Calu3 (cell line): ENCODE data around the gene INSL3. TPM values are rescaled to one million over a fixed set of nuclear protein-coding genes. Genes with fewer than 3 reads are reported as not detected.
"Not testable (repeated sequence)": the region's sequence is repeated elsewhere in the genome, so short reads cannot be mapped to it uniquely, and the experiment has no call there.

Source experiments
- BruUV-seq: library from RNA; stranded (reverse); fragments of 400-500 nt; replicated peaks from 2 replicates; lab custom pipeline; 2021; lab: Mats Ljungman, UMichigan
- CTCF ChIA-PET: fragments of 300-600 bp; sonication (Branson Sonifier 250); formaldehyde crosslinking; loops from one replicate; lab custom pipeline; 2022; ENCODE audit warnings: antibody characterized with exemption; lab: Charles Lee
- DNase-seq: peaks from one replicate; pipeline ENCODE4 v3.0.0; 2022
- H3K27ac Mint-ChIP-seq: one replicate; pipeline ENCODE4 v1.8.0; 2022; ENCODE audit warnings: mixed read lengths; ENCODE audit not compliant: unreplicated experiment
- H3K27me3 Mint-ChIP-seq: one replicate; pipeline ENCODE4 v1.8.0; 2022; ENCODE audit warnings: mixed read lengths; ENCODE audit not compliant: unreplicated experiment
- H3K36me3 Mint-ChIP-seq: one replicate; pipeline ENCODE4 v1.8.0; 2022; ENCODE audit warnings: mild to moderate bottlenecking, moderate library complexity, mixed read lengths; ENCODE audit not compliant: insufficient read depth, unreplicated experiment
- H3K4me1 Mint-ChIP-seq: one replicate; pipeline ENCODE4 v1.8.0; 2022; ENCODE audit warnings: mild to moderate bottlenecking, low read depth, mixed read lengths; ENCODE audit not compliant: unreplicated experiment
- H3K4me3 Mint-ChIP-seq: one replicate; pipeline ENCODE4 v1.8.0; 2022; ENCODE audit warnings: mild to moderate bottlenecking, low read depth, moderate library complexity, mixed read lengths; ENCODE audit not compliant: unreplicated experiment
- H3K9me3 Mint-ChIP-seq: one replicate; pipeline ENCODE4 v1.8.0; 2022; ENCODE audit warnings: low read depth, mixed read lengths; ENCODE audit not compliant: unreplicated experiment
- CTCF ChIP-seq: fragments of 200-600 bp; IDR thresholded peaks from one replicate; pipeline ENCODE4 v1.8.0; 2022; ENCODE audit warnings: antibody characterized with exemption; ENCODE audit not compliant: unreplicated experiment
- intact Hi-C: fragments of 100-400 bp; cut with micrococcal nuclease; formaldehyde crosslinking; loops from one replicate; pipeline ENCODE4 v1.10.0; 2022; ENCODE audit not compliant: unreplicated experiment
- total RNA-seq: library from RNA; stranded (reverse); gene quantifications from 2 replicates; pipeline ENCODE4 v1.2.3, GENCODE V29; 2022

INSL3 gene
- total RNA-seq, 1 experiment from 2014 or later: not detected

GRCh38 chr19:17806945-17807344 lies 14.4 kb downstream of the INSL3 start:
- Mint-ChIP-seq H3K27ac (peak overlapping the region; percentile 82), H3K9me3 (no peaks in the 10 kb centered on the region), H3K36me3 (peaks cover 63% of the 10 kb centered on the region), H3K27me3 (no peaks in the 10 kb centered on the region), H3K4me1 (peaks cover 37% of the 10 kb centered on the region), H3K4me3 (no peak overlapping the region)
- intact Hi-C loops: no loop called here
- no peak for DNase-seq
- TF ChIP-seq CTCF: no peak
- CTCF ChIA-PET: no interaction called here
- no TSS peak for BruUV-seq

- peaks cover 38% of the 10 kb centered on the region for H3K4me1 Mint-ChIP-seq
- H3K27ac Mint-ChIP-seq: peak overlapping the region; percentile 50
- no peaks in the 10 kb centered on the region for H3K27me3 Mint-ChIP-seq
- intact Hi-C loops: no loop called here
- CTCF ChIA-PET: no interaction called here
- H3K9me3 Mint-ChIP-seq: no peaks in the 10 kb centered on the region
- H3K4me3 Mint-ChIP-seq: no peak overlapping the region
- DNase-seq: no peak
- H3K36me3 Mint-ChIP-seq: peaks cover 54% of the 10 kb centered on the region
- BruUV-seq: no TSS peak
- TF ChIP-seq CTCF: no peak
Measured at GRCh38 chr19:17805427-17805826, 15.9 kb downstream of the INSL3 start.

- CTCF ChIA-PET: interaction anchor here (0.6 to 0.7 kb wide), 6 partner anchors 12 to 362 kb away, joined by 3 to 8 read pairs (median 4); partner anchors contain the start of gene ARRDC2
- intact Hi-C loops: no loop called here
- no peak overlapping the region for H3K27ac Mint-ChIP-seq
- peaks cover 52% of the 10 kb centered on the region for H3K36me3 Mint-ChIP-seq
- H3K4me1 Mint-ChIP-seq: peaks cover 38% of the 10 kb centered on the region
- peak overlapping the region; percentile 43 for H3K4me3 Mint-ChIP-seq
- no peaks in the 10 kb centered on the region for H3K27me3 Mint-ChIP-seq
- peak; percentile 42 for DNase-seq
- no peak for TF ChIP-seq CTCF
- H3K9me3 Mint-ChIP-seq: no peaks in the 10 kb centered on the region
- BruUV-seq: no TSS peak
Measured at GRCh38 chr19:17803264-17803896, 17.9 kb downstream of the INSL3 start.

GRCh38 chr19:17802137-17802858 lies 19.0 kb downstream of the INSL3 start:
- no peak for DNase-seq
- CTCF ChIA-PET: no interaction called here
- no peaks in the 10 kb centered on the region for H3K9me3 Mint-ChIP-seq
- no peaks in the 10 kb centered on the region for H3K27me3 Mint-ChIP-seq
- BruUV-seq: no TSS peak
- peaks cover 36% of the 10 kb centered on the region for H3K4me1 Mint-ChIP-seq
- peaks cover 56% of the 10 kb centered on the region for H3K36me3 Mint-ChIP-seq
- no peak for TF ChIP-seq CTCF
- intact Hi-C loops: no loop called here
- H3K27ac Mint-ChIP-seq: peak overlapping the region; percentile 73
- peak overlapping the region; percentile 34 for H3K4me3 Mint-ChIP-seq

- H3K9me3 Mint-ChIP-seq, H3K27ac Mint-ChIP-seq, CTCF ChIA-PET, BruUV-seq, DNase-seq, intact Hi-C loops, H3K27me3 Mint-ChIP-seq: not testable (repeated sequence)
- Mint-ChIP-seq H3K36me3 (peaks cover 60% of the 10 kb centered on the region), H3K4me1 (peaks cover 15% of the 10 kb centered on the region), H3K4me3 (peak overlapping the region; percentile 88)
Measured at GRCh38 chr19:17798599-17798998, 22.7 kb downstream of the INSL3 start.
